Measurements from ENCODE around the gene ASPG. TPM values are rescaled to one million over a fixed set of nuclear protein-coding genes. Genes with fewer than 3 reads are reported as not detected.

ASPG gene
- total RNA-seq, 1 experiment from 2014 or later, result 3.4 TPM

DNA sequence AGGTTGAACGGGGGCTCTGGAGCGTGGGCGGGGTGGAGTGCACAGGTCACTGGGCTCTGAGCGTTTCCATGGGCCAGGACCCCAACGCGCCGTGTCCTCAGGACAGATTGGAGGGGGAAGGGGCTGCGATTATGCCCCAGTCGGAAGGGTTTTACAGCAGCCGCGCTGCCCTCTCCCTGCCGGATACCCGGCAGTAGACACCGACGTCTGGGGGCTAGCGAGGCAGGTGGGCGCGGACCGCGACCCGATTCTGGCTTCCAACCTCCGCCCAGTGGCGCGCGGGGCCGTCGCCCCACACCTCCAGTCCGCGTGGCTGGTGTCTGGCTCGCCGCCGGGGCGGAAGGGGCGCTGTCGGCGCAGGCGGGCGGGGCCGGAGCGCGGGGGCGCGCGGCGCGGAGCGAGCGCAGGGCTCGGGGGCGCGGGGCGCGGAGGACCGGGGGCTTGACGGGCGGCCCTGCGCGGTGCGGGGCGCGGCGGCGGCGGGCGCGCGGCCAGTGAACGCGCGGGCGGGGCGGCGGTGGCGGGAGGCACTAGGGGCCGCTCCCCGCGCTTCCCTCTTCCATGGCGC, 50.5 kb downstream of the ASPG start:
- DNase-seq (ENCODE audit: low spot score) (peak; percentile 34), ATAC-seq (no peak)
- H3K36me3 Mint-ChIP-seq, result no peaks in the 10 kb centered on the region
- H3K9me3 Mint-ChIP-seq, result no peaks in the 10 kb centered on the region
- peaks cover 31% of the 10 kb centered on the region for H3K27me3 Mint-ChIP-seq (ENCODE audit: low read depth)
- no peak overlapping the region for H3K27ac Mint-ChIP-seq
- TF ChIP-seq IRF2 (CRISPR knock-in tag; IDR thresholded peaks at IDR 0.05; ENCODE audit: borderline replicate concordance, low read depth) (no peak), MYBL2 (CRISPR knock-in tag; IDR thresholded peaks at IDR 0.05) (no peak), NR2C2 (CRISPR knock-in tag; IDR thresholded peaks at IDR 0.05) (no peak), ETV6 (CRISPR knock-in tag; IDR thresholded peaks at IDR 0.05) (no peak), ZNF121 (CRISPR knock-in tag; IDR thresholded peaks at IDR 0.05) (no peak), ATF1 (CRISPR knock-in tag; IDR thresholded peaks at IDR 0.05) (no peak), ZNF263 (CRISPR knock-in tag; IDR thresholded peaks at IDR 0.05; ENCODE audit: low read depth) (no peak), GRHL2 (CRISPR knock-in tag; IDR thresholded peaks at IDR 0.05; ENCODE audit: insufficient replicate concordance, severe bottlenecking) (no peak), MXD4 (CRISPR knock-in tag; IDR thresholded peaks at IDR 0.05; ENCODE audit: borderline replicate concordance) (no peak), FOXJ3 (CRISPR knock-in tag; IDR thresholded peaks at IDR 0.05; ENCODE audit: borderline replicate concordance) (no peak), CREB1 (CRISPR knock-in tag; IDR thresholded peaks at IDR 0.05) (no peak), NR3C1 (CRISPR knock-in tag; conservative IDR thresholded peaks at IDR 0.05; ENCODE audit: low read depth) (no peak), JAZF1 (CRISPR knock-in tag; IDR thresholded peaks at IDR 0.05) (no peak), ZNF232 (CRISPR knock-in tag; IDR thresholded peaks at IDR 0.05) (no peak)
- TF ChIP-seq, protein P1, sequence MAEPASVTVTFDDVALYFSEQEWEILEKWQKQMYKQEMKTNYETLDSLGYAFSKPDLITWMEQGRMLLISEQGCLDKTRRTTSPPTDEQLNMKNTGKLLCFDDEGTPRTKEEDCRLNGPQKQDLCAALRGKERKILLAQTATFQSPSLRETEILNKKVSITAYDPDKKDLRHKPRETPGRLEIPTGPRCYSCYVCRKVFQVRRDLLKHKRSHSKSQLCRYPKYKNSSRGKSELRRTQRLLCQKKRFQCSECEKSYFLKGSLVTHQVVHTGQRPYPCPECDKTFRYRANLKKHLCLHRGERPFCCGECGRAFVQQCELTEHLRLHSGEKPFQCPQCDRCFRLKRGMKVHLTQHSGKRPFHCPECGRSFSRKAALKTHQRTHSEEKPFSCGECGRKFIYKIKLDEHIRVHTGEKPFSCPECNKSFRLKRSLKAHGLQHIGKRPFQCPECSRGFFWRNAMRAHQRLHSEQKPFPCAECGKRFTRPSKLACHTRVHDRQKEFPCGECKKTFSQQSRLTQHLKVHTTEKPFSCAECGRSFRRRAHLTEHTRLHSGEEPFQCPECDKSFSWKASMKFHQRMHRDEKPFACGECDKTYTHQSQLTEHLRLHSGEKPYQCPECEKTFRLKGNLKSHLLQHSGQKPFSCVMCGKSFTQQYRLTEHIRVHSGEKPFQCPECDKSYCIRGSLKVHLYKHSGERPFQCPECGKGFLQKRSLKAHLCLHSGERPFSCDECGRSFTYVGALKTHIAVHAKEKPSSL (CRISPR knock-in tag; conservative IDR thresholded peaks at IDR 0.05), result no peak
- TF ChIP-seq, protein P2, sequence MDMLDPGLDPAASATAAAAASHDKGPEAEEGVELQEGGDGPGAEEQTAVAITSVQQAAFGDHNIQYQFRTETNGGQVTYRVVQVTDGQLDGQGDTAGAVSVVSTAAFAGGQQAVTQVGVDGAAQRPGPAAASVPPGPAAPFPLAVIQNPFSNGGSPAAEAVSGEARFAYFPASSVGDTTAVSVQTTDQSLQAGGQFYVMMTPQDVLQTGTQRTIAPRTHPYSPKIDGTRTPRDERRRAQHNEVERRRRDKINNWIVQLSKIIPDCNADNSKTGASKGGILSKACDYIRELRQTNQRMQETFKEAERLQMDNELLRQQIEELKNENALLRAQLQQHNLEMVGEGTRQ (CRISPR knock-in tag; IDR thresholded peaks at IDR 0.05), result no peak
- CTCF ChIA-PET, result interaction anchor here (0.9 kb wide), 1 partner anchor 70 kb away, joined by 5 read pairs; no protein-coding TSS in a partner anchor
- peak overlapping the region; percentile 70 for H3K4me3 Mint-ChIP-seq
- POLR2A ChIA-PET, result no interaction called here
- H3K4me1 Mint-ChIP-seq, result peaks cover 23% of the 10 kb centered on the region

- Mint-ChIP-seq H3K4me1 (peaks cover 25% of the 10 kb centered on the region), H3K27ac (no peak overlapping the region), H3K36me3 (no peaks in the 10 kb centered on the region), H3K9me3 (no peaks in the 10 kb centered on the region), H3K4me3 (peak overlapping the region; percentile 71), H3K27me3 (ENCODE audit: low read depth) (peaks cover 31% of the 10 kb centered on the region)
- ChIA-PET POLR2A (interaction anchor here (0.7 kb wide), 1 partner anchor 563 kb away, joined by 3 read pairs; no protein-coding TSS in a partner anchor), CTCF (interaction anchor here (0.6 to 1.9 kb wide), 20 partner anchors 13 to 837 kb away, joined by 3 to 21 read pairs (median 7); partner anchors contain the start of gene ASPG)
- DNase-seq (ENCODE audit: low spot score) (peak; percentile 28), ATAC-seq (no peak)
- TF ChIP-seq, protein P2 (CRISPR knock-in tag; IDR thresholded peaks at IDR 0.05), result no peak
Observed at GRCh38 chr14:104136472-104137296, 51.2 kb downstream of the ASPG start.
